ENCODE results near the gene INF2.
A peak's percentile ranks its signal among the peaks of the same experiment; 100 is the strongest.
"Not testable (repeated sequence)": the region's sequence is repeated elsewhere in the genome, so short reads cannot be mapped to it uniquely, and the experiment has no call there.

The INF2 gene

GRCh38 chr14:104661086-104661485, 28.3 kb upstream of the INF2 start:
- no peak for DNase-seq (ENCODE audit: low read depth, low spot score)
- in situ Hi-C loops (cut with HindIII; ENCODE audit: low sequenced_read_pairs), result no loop called here
- no peak overlapping the region for H3K4me3 ChIP-seq (ENCODE audit: low read depth, low read length)
- TF ChIP-seq CTCF (IDR thresholded peaks at IDR 0.05; ENCODE audit: low read depth, low read length), result no peak

GRCh38 chr14:104661528-104662157, 27.8 kb upstream of the INF2 start:
- H3K4me3 ChIP-seq (ENCODE audit: low read depth, low read length); in situ Hi-C loops (cut with HindIII; ENCODE audit: low sequenced_read_pairs); DNase-seq (ENCODE audit: low read depth, low spot score): not testable (repeated sequence)

- in situ Hi-C loops (cut with HindIII; ENCODE audit: low sequenced_read_pairs), result not testable (repeated sequence)
Measured at GRCh38 chr14:104662472-104662871, 26.9 kb upstream of the INF2 start.

GRCh38 chr14:104664107-104664506, 25.3 kb upstream of the INF2 start:
- in situ Hi-C loops (cut with HindIII; ENCODE audit: low sequenced_read_pairs), result no loop called here
- H3K4me3 ChIP-seq (ENCODE audit: low read depth, low read length), result no peak overlapping the region
- no peak for DNase-seq (ENCODE audit: low read depth, low spot score)
- no peak for TF ChIP-seq CTCF (IDR thresholded peaks at IDR 0.05; ENCODE audit: low read depth, low read length)

More at GRCh38 chr14:104662472-104662871, 26.9 kb upstream of the INF2 start:
- not testable (repeated sequence) for H3K4me3 ChIP-seq (ENCODE audit: low read depth, low read length); DNase-seq (ENCODE audit: low read depth, low spot score)

GRCh38 chr14:104664588-104664987, 24.8 kb upstream of the INF2 start:
- no peak for TF ChIP-seq CTCF (IDR thresholded peaks at IDR 0.05; ENCODE audit: low read depth, low read length)
- DNase-seq (ENCODE audit: low read depth, low spot score), result no peak
- in situ Hi-C loops (cut with HindIII; ENCODE audit: low sequenced_read_pairs), result no loop called here
- no peak overlapping the region for H3K4me3 ChIP-seq (ENCODE audit: low read depth, low read length)

- no peak for TF ChIP-seq CTCF (IDR thresholded peaks at IDR 0.05; ENCODE audit: low read depth, low read length)
- no peak for DNase-seq (ENCODE audit: low read depth, low spot score)
- H3K4me3 ChIP-seq (ENCODE audit: low read depth, low read length), result no peak overlapping the region
- in situ Hi-C loops (cut with HindIII; ENCODE audit: low sequenced_read_pairs), result no loop called here
Measured at GRCh38 chr14:104665114-104665656, 24.2 kb upstream of the INF2 start.

GRCh38 chr14:104665657-104666522, 23.5 kb upstream of the INF2 start:
- in situ Hi-C loops (cut with HindIII; ENCODE audit: low sequenced_read_pairs), result no loop called here
- H3K4me3 ChIP-seq (ENCODE audit: low read depth, low read length), result no peak overlapping the region
- no peak for DNase-seq (ENCODE audit: low read depth, low spot score)
- TF ChIP-seq CTCF (IDR thresholded peaks at IDR 0.05; ENCODE audit: low read depth, low read length), result peak; percentile 44

- H3K4me3 ChIP-seq (ENCODE audit: low read depth, low read length); in situ Hi-C loops (cut with HindIII; ENCODE audit: low sequenced_read_pairs); DNase-seq (ENCODE audit: low read depth, low spot score): not testable (repeated sequence)
Measured at GRCh38 chr14:104666523-104666895, 22.9 kb upstream of the INF2 start.
